Liver (tissue), 3 donors: ENCODE results near the gene CLEC18C.
"Not testable (repeated sequence)": the region's sequence is repeated elsewhere in the genome, so short reads cannot be mapped to it uniquely, and the experiment has no call there.

ENCODE experiments used
- CTCF ChIP-seq: fragments of 150-350 bp; IDR thresholded peaks from 2 replicates; pipeline ENCODE4 v1.5.1; 2017; ENCODE audit warnings: improper control_type of control experiment, low read depth, low read length; ENCODE audit not compliant: missing input control
- TAF1 ChIP-seq: conservative IDR thresholded peaks from 2 replicates; pipeline ENCODE4 v1.6.1; 2016; ENCODE audit warnings: antibody characterized with exemption, mild to moderate bottlenecking
- donor health status: healthy.
- donor health status: healthy.

- TF ChIP-seq CTCF, TAF1: not testable (repeated sequence)
Measured at GRCh38 chr16:70223216-70223615, 49.6 kb downstream of the CLEC18C start.
